Measurements from ENCODE around the gene ZNF445.
"Not testable (repeated sequence)": the region's sequence is repeated elsewhere in the genome, so short reads cannot be mapped to it uniquely, and the experiment has no call there.

Gene ZNF445

GRCh38 chr3:44412365-44412764, 65.1 kb downstream of the ZNF445 start:
- H3K27ac ChIP-seq (ENCODE audit: low read depth, low read length) = no peak overlapping the region
- peaks cover 0 to 4% of the 10 kb centered on the region in 2 donors for H3K36me3 ChIP-seq (ENCODE audit: control insufficient read depth in 1 of 2, insufficient read depth in 2 of 2, low read length in 2 of 2)
- no peaks in the 10 kb centered on the region for H3K4me1 ChIP-seq (ENCODE audit: control insufficient read depth in 1 of 2, insufficient read depth in 2 of 2, low read length in 2 of 2)
- H3K27me3 ChIP-seq (ENCODE audit: control insufficient read depth in 1 of 2, insufficient read depth in 2 of 2, low read length in 2 of 2) = no peaks in the 10 kb centered on the region
- H3K9me3 ChIP-seq (ENCODE audit: control insufficient read depth in 1 of 2, low read length in 2 of 2) = no peaks in the 10 kb centered on the region
- H3K9ac ChIP-seq (ENCODE audit: low read depth in 1 of 2, low read length in 2 of 2) = no peak overlapping the region
- no peak overlapping the region for H3K4me3 ChIP-seq (ENCODE audit: low read depth in 1 of 2, low read length in 2 of 2)

GRCh38 chr3:44411031-44411645, 66.3 kb downstream of the ZNF445 start:
- Histone ChIP-seq H3K27me3 (ENCODE audit: control insufficient read depth in 1 of 2, insufficient read depth in 2 of 2, low read length in 2 of 2) (no peaks in the 10 kb centered on the region), H3K4me3 (ENCODE audit: low read depth in 1 of 2, low read length in 2 of 2) (no peak overlapping the region), H3K27ac (ENCODE audit: low read depth, low read length) (no peak overlapping the region), H3K9ac (ENCODE audit: low read depth in 1 of 2, low read length in 2 of 2) (no peak overlapping the region), H3K4me1 (ENCODE audit: control insufficient read depth in 1 of 2, insufficient read depth in 2 of 2, low read length in 2 of 2) (no peaks in the 10 kb centered on the region), H3K36me3 (ENCODE audit: control insufficient read depth in 1 of 2, insufficient read depth in 2 of 2, low read length in 2 of 2) (peaks cover 0 to 4% of the 10 kb centered on the region in 2 donors), H3K9me3 (ENCODE audit: control insufficient read depth in 1 of 2, low read length in 2 of 2) (no peaks in the 10 kb centered on the region)

GRCh38 chr3:44409640-44410410, 67.6 kb downstream of the ZNF445 start:
- Histone ChIP-seq H3K27ac (ENCODE audit: low read depth, low read length) (no peak overlapping the region), H3K4me1 (ENCODE audit: control insufficient read depth in 1 of 2, insufficient read depth in 2 of 2, low read length in 2 of 2) (no peaks in the 10 kb centered on the region), H3K9ac (ENCODE audit: low read depth in 1 of 2, low read length in 2 of 2) (no peak overlapping the region), H3K9me3 (ENCODE audit: control insufficient read depth in 1 of 2, low read length in 2 of 2) (no peaks in the 10 kb centered on the region), H3K27me3 (ENCODE audit: control insufficient read depth in 1 of 2, insufficient read depth in 2 of 2, low read length in 2 of 2) (no peaks in the 10 kb centered on the region), H3K4me3 (ENCODE audit: low read depth in 1 of 2, low read length in 2 of 2) (no peak overlapping the region), H3K36me3 (ENCODE audit: control insufficient read depth in 1 of 2, insufficient read depth in 2 of 2, low read length in 2 of 2) (peaks cover 0 to 4% of the 10 kb centered on the region in 2 donors)

- Histone ChIP-seq H3K9me3 (ENCODE audit: control insufficient read depth in 1 of 2, low read length in 2 of 2) (no peaks in the 10 kb centered on the region), H3K4me3 (ENCODE audit: low read depth in 1 of 2, low read length in 2 of 2) (no peak overlapping the region), H3K4me1 (ENCODE audit: control insufficient read depth in 1 of 2, insufficient read depth in 2 of 2, low read length in 2 of 2) (no peaks in the 10 kb centered on the region), H3K27ac (ENCODE audit: low read depth, low read length) (no peak overlapping the region), H3K36me3 (ENCODE audit: control insufficient read depth in 1 of 2, insufficient read depth in 2 of 2, low read length in 2 of 2) (peaks cover 5 to 8% of the 10 kb centered on the region in 2 donors), H3K9ac (ENCODE audit: low read depth in 1 of 2, low read length in 2 of 2) (no peak overlapping the region), H3K27me3 (ENCODE audit: control insufficient read depth in 1 of 2, insufficient read depth in 2 of 2, low read length in 2 of 2) (no peaks in the 10 kb centered on the region)
Observed at GRCh38 chr3:44402548-44402947, 74.9 kb downstream of the ZNF445 start.

GRCh38 chr3:44400771-44401170, 76.7 kb downstream of the ZNF445 start:
- Histone ChIP-seq H3K27ac (ENCODE audit: low read depth, low read length) (no peak overlapping the region), H3K27me3 (ENCODE audit: control insufficient read depth in 1 of 2, insufficient read depth in 2 of 2, low read length in 2 of 2) (no peaks in the 10 kb centered on the region), H3K9ac (ENCODE audit: low read depth in 1 of 2, low read length in 2 of 2) (no peak overlapping the region), H3K4me1 (ENCODE audit: control insufficient read depth in 1 of 2, insufficient read depth in 2 of 2, low read length in 2 of 2) (no peaks in the 10 kb centered on the region), H3K9me3 (ENCODE audit: control insufficient read depth in 1 of 2, low read length in 2 of 2) (no peaks in the 10 kb centered on the region), H3K4me3 (ENCODE audit: low read depth in 1 of 2, low read length in 2 of 2) (no peak overlapping the region), H3K36me3 (ENCODE audit: control insufficient read depth in 1 of 2, insufficient read depth in 2 of 2, low read length in 2 of 2) (peaks cover 5 to 11% of the 10 kb centered on the region in 2 donors)

- Histone ChIP-seq H3K27ac (ENCODE audit: low read depth, low read length) (no peak overlapping the region), H3K4me3 (ENCODE audit: low read depth in 1 of 2, low read length in 2 of 2) (no peak overlapping the region), H3K4me1 (ENCODE audit: control insufficient read depth in 1 of 2, insufficient read depth in 2 of 2, low read length in 2 of 2) (no peaks in the 10 kb centered on the region), H3K9ac (ENCODE audit: low read depth in 1 of 2, low read length in 2 of 2) (no peak overlapping the region), H3K9me3 (ENCODE audit: control insufficient read depth in 1 of 2, low read length in 2 of 2) (no peaks in the 10 kb centered on the region), H3K27me3 (ENCODE audit: control insufficient read depth in 1 of 2, insufficient read depth in 2 of 2, low read length in 2 of 2) (no peaks in the 10 kb centered on the region), H3K36me3 (ENCODE audit: control insufficient read depth in 1 of 2, insufficient read depth in 2 of 2, low read length in 2 of 2) (peaks cover 8 to 10% of the 10 kb centered on the region in 2 donors)
Observed at GRCh38 chr3:44398853-44399252, 78.6 kb downstream of the ZNF445 start.

GRCh38 chr3:44398271-44398670, 79.2 kb downstream of the ZNF445 start:
- H3K27me3 ChIP-seq (ENCODE audit: control insufficient read depth in 1 of 2, insufficient read depth in 2 of 2, low read length in 2 of 2); H3K9ac ChIP-seq (ENCODE audit: low read depth in 1 of 2, low read length in 2 of 2); H3K36me3 ChIP-seq (ENCODE audit: control insufficient read depth in 1 of 2, insufficient read depth in 2 of 2, low read length in 2 of 2): not testable (repeated sequence)

GRCh38 chr3:44396200-44397171, 81.0 kb downstream of the ZNF445 start:
- no peaks in the 10 kb centered on the region for H3K27me3 ChIP-seq (ENCODE audit: control insufficient read depth in 1 of 2, insufficient read depth in 2 of 2, low read length in 2 of 2)
- no peaks in the 10 kb centered on the region for H3K9me3 ChIP-seq (ENCODE audit: control insufficient read depth in 1 of 2, low read length in 2 of 2)
- H3K4me1 ChIP-seq (ENCODE audit: control insufficient read depth in 1 of 2, insufficient read depth in 2 of 2, low read length in 2 of 2) = no peaks in the 10 kb centered on the region
- H3K36me3 ChIP-seq (ENCODE audit: control insufficient read depth in 1 of 2, insufficient read depth in 2 of 2, low read length in 2 of 2) = peaks cover 3 to 7% of the 10 kb centered on the region in 2 donors
- H3K4me3 ChIP-seq (ENCODE audit: low read depth in 1 of 2, low read length in 2 of 2) = no peak overlapping the region
- H3K27ac ChIP-seq (ENCODE audit: low read depth, low read length) = no peak overlapping the region
- no peak overlapping the region for H3K9ac ChIP-seq (ENCODE audit: low read depth in 1 of 2, low read length in 2 of 2)

More at GRCh38 chr3:44398271-44398670, 79.2 kb downstream of the ZNF445 start:
- not testable (repeated sequence) for H3K9me3 ChIP-seq (ENCODE audit: control insufficient read depth in 1 of 2, low read length in 2 of 2); H3K4me1 ChIP-seq (ENCODE audit: control insufficient read depth in 1 of 2, insufficient read depth in 2 of 2, low read length in 2 of 2); H3K4me3 ChIP-seq (ENCODE audit: low read depth in 1 of 2, low read length in 2 of 2); H3K27ac ChIP-seq (ENCODE audit: low read depth, low read length)

GRCh38 chr3:44395714-44396113, 81.8 kb downstream of the ZNF445 start:
- Histone ChIP-seq H3K4me3 (ENCODE audit: low read depth in 1 of 2, low read length in 2 of 2) (no peak overlapping the region), H3K9me3 (ENCODE audit: control insufficient read depth in 1 of 2, low read length in 2 of 2) (no peaks in the 10 kb centered on the region), H3K9ac (ENCODE audit: low read depth in 1 of 2, low read length in 2 of 2) (no peak overlapping the region), H3K36me3 (ENCODE audit: control insufficient read depth in 1 of 2, insufficient read depth in 2 of 2, low read length in 2 of 2) (peaks cover 3 to 4% of the 10 kb centered on the region in 2 donors), H3K4me1 (ENCODE audit: control insufficient read depth in 1 of 2, insufficient read depth in 2 of 2, low read length in 2 of 2) (no peaks in the 10 kb centered on the region), H3K27me3 (ENCODE audit: control insufficient read depth in 1 of 2, insufficient read depth in 2 of 2, low read length in 2 of 2) (no peaks in the 10 kb centered on the region), H3K27ac (ENCODE audit: low read depth, low read length) (no peak overlapping the region)

GRCh38 chr3:44392489-44392888, 85.0 kb downstream of the ZNF445 start:
- Histone ChIP-seq H3K4me3 (ENCODE audit: low read depth in 1 of 2, low read length in 2 of 2) (no peak overlapping the region), H3K27ac (ENCODE audit: low read depth, low read length) (no peak overlapping the region), H3K36me3 (ENCODE audit: control insufficient read depth in 1 of 2, insufficient read depth in 2 of 2, low read length in 2 of 2) (peaks cover 3 to 4% of the 10 kb centered on the region in 2 donors), H3K9me3 (ENCODE audit: control insufficient read depth in 1 of 2, low read length in 2 of 2) (peaks cover 0 to under 1% of the 10 kb centered on the region in 2 donors), H3K9ac (ENCODE audit: low read depth in 1 of 2, low read length in 2 of 2) (no peak overlapping the region), H3K4me1 (ENCODE audit: control insufficient read depth in 1 of 2, insufficient read depth in 2 of 2, low read length in 2 of 2) (no peaks in the 10 kb centered on the region), H3K27me3 (ENCODE audit: control insufficient read depth in 1 of 2, insufficient read depth in 2 of 2, low read length in 2 of 2) (no peaks in the 10 kb centered on the region)
